Stimulated activated naive CD8-positive, alpha-beta T cell treated with anti-CD3 and anti-CD28 coated beads, Interleukin-15, Interleukin-2, amounts not matched to agents 100 ng/mL and 50 ng/mL, for 24 hours (primary cell): Measurements from ENCODE around the gene WDR38.

Source experiments
- H3K27ac Mint-ChIP-seq: one replicate; pipeline ENCODE4 v1.8.0; 2021; ENCODE audit warnings: mild to moderate bottlenecking, mixed read lengths
- H3K27me3 Mint-ChIP-seq: one replicate; pipeline ENCODE4 v1.8.0; 2021; ENCODE audit warnings: mixed read lengths
- H3K36me3 Mint-ChIP-seq: one replicate; pipeline ENCODE4 v1.8.0; 2021; ENCODE audit warnings: low read depth, mixed read lengths
- H3K4me1 Mint-ChIP-seq: one replicate; pipeline ENCODE4 v1.8.0; 2021; ENCODE audit warnings: low read depth, mixed read lengths
- H3K4me3 Mint-ChIP-seq: one replicate; pipeline ENCODE4 v1.8.0; 2021; ENCODE audit warnings: mild to moderate bottlenecking, mixed read lengths
- H3K9me3 Mint-ChIP-seq: one replicate; pipeline ENCODE4 v1.8.0; 2021; ENCODE audit warnings: mixed read lengths

WDR38 gene

DNA sequence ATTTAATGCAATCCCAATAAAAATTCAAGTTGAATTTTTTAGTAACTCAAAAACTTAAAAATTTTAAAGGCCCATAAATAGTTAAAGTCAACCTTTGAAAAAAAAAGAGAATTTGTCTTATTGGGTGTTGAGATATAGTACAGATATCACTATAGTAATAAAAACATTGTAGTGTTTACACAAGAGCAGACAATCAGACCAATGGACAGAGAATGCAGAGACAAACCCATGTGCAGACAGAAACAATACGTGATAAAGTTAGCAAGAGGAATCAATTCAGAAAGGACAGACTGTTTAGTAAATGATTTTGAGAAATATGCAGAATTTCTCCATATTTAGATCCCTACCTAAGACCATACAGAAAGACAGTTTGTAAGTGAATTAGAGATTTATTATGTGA is 53.7 kb downstream of the WDR38 start:
- H3K4me1 Mint-ChIP-seq = no peaks in the 10 kb centered on the region
- H3K9me3 Mint-ChIP-seq = no peaks in the 10 kb centered on the region
- H3K27ac Mint-ChIP-seq = no peak overlapping the region
- H3K4me3 Mint-ChIP-seq = no peak overlapping the region
- H3K36me3 Mint-ChIP-seq = peaks cover 58% of the 10 kb centered on the region
- H3K27me3 Mint-ChIP-seq = no peaks in the 10 kb centered on the region
